Activated naive CD8-positive, alpha-beta T cell treated with anti-CD3 and anti-CD28 coated beads, Interleukin-2, amount 10 ng/mL, durations not matched to agents 7 days and 5 days (primary cell): ENCODE measurements around the gene TRIM38. TPM values are rescaled to one million over a fixed set of nuclear protein-coding genes. Genes with fewer than 3 reads are reported as not detected.
"Not testable (repeated sequence)": the region's sequence is repeated elsewhere in the genome, so short reads cannot be mapped to it uniquely, and the experiment has no call there.

Source experiments
- ATAC-seq: fragments of 150-1000 bp; cut with Tn5 transposase; one replicate; pipeline ENCODE4 v1.10.0; 2021; ENCODE audit warnings: low read depth, moderate library complexity
- POLR2A ChIA-PET: fragments of 350-600 bp; sonication (Branson Sonifier 250); formaldehyde crosslinking; loops from one replicate; lab custom pipeline; 2021; ENCODE audit warnings: antibody characterized with exemption; lab: Charles Lee
- DNase-seq: peaks from one replicate; pipeline ENCODE4 v3.0.0; 2021
- H3K27ac Mint-ChIP-seq: one replicate; pipeline ENCODE4 v1.8.0; 2022; ENCODE audit warnings: mild to moderate bottlenecking, mixed read lengths
- H3K27me3 Mint-ChIP-seq: one replicate; pipeline ENCODE4 v1.8.0; 2022; ENCODE audit warnings: mild to moderate bottlenecking, moderate library complexity, mixed read lengths
- H3K36me3 Mint-ChIP-seq: one replicate; pipeline ENCODE4 v1.8.0; 2021; ENCODE audit warnings: mild to moderate bottlenecking, mixed read lengths
- H3K4me1 Mint-ChIP-seq: one replicate; pipeline ENCODE4 v1.8.0; 2021; ENCODE audit warnings: mixed read lengths
- H3K4me3 Mint-ChIP-seq: one replicate; pipeline ENCODE4 v1.8.0; 2022; ENCODE audit warnings: mild to moderate bottlenecking, moderate library complexity, mixed read lengths
- H3K9me3 Mint-ChIP-seq: one replicate; pipeline ENCODE4 v1.8.0; 2021; ENCODE audit warnings: mixed read lengths
- total RNA-seq, 2 experiments: library from RNA; stranded (reverse); gene quantifications; one replicate each; pipeline ENCODE4 v1.2.3, GENCODE V29; 2021

TRIM38 gene
- total RNA-seq, 2 experiments from 2014 or later: 29.1 TPM

DNA sequence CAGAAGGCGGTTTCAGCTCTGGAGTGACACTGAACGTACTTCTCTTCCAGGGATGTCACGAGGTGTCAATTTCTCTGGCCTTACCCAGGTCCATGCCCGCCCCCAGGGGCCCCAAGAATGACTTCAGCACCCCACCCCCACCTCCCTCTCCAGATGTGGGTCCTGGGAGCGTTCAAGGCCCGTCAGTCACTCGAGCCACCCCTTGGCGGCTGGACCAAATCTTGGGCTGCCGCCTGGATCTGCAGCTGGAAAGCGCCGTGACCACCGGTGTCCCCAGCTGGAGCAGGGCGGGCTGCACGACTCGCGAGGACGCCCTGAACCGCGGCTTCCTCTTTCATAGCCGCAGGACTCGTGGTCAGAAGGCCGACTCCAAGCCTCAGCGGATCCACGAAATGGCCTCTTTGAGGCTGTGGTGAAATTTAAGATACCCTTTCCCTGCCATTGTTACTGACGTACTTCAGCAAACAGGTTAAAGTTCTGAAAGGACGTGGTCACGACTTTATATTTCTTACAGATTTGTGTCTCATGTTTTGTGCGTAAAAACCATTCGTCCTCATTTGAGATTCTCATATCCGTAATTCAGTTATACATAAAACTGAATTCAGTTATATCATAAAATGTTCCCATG lies 29.3 kb downstream of the TRIM38 start:
- Mint-ChIP-seq H3K27ac (peak overlapping the region; percentile 96), H3K4me1 (peaks cover 18% of the 10 kb centered on the region), H3K27me3 (no peaks in the 10 kb centered on the region), H3K4me3 (peak overlapping the region; percentile 96), H3K36me3 (peaks cover 16% of the 10 kb centered on the region), H3K9me3 (no peaks in the 10 kb centered on the region)
- POLR2A ChIA-PET: interaction anchor here (0.8 to 4.3 kb wide), 10 partner anchors 11 to 64 kb away, joined by 4 to 64 read pairs (median 6); partner anchors contain the start of gene TRIM38
- DNase-seq: peak; percentile 66
- ATAC-seq: peak; percentile 28

DNA sequence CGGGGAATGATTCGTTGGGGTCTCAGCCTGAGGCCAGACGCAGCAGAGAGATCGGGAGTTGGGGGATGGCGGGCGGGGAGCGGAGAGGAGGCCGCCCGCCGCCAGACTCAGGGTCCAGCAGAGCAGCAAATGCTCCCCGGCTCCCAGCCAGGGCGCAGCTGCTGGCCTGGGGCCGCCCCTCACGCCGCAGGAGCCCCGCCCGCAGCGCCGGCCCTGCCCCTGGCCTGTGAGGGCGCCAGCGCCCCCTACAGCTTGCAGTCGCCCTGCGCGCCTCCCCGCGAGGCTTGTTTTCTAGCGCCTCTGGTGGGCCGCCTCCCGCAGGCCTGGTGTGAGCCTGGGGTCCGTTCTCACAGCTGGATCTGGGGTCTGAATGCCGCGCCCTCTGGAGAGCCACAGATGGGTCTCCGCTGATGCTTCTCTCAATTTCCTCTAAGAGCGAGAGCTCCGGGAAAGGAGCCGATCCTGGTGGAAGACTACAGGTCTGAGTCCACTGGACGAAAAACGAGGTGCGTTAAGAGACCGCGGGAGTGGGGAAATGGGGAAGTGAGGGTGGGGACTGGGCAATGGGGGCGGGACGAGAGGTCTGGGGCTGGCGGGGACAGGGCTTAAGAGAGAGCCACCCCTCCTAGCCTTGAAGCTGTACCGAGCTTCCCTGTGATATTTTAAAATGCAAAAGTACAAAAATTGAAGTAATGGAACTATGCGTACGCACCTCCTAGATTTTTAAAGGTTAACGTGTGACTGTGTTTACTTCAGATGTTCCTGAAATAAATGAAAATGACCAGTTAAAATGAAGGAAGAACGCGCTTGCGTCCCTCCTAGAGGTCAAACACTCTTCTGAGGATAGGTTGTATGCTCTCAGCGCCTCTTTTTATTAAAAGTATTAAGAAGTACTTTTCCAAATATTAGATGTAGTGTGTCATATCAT lies 30.1 kb downstream of the TRIM38 start:
- Mint-ChIP-seq H3K27ac (peak overlapping the region; percentile 96), H3K4me1 (peaks cover 18% of the 10 kb centered on the region), H3K27me3 (no peaks in the 10 kb centered on the region), H3K9me3 (no peaks in the 10 kb centered on the region), H3K36me3 (peaks cover 11% of the 10 kb centered on the region), H3K4me3 (peak overlapping the region; percentile 96)
- POLR2A ChIA-PET: interaction anchor here (0.6 to 4.3 kb wide), 12 partner anchors 10 to 311 kb away, joined by 3 to 64 read pairs (median 6); partner anchors contain the start of gene TRIM38
- peak; percentile 99 for DNase-seq
- peak; percentile 96 for ATAC-seq

DNA sequence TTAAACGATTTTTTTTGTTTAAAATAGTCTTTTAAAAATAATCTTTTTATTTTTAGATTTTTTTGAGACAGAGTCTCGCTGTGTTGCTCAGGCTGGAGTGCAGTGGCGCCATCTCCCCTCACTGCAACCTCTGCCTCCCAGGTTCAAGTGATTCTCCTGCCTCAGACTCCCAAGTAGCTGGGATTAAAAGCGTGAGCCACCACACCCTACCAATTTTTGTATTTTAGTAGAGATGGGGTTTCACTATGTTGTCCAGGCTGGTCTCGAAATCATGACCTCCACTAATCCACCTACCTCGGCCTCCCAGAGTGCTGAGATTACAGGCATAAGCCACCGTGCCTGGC lies 30.7 kb downstream of the TRIM38 start:
- not testable (repeated sequence) for H3K9me3 Mint-ChIP-seq, H3K36me3 Mint-ChIP-seq, H3K27me3 Mint-ChIP-seq, ATAC-seq, DNase-seq
- Mint-ChIP-seq H3K4me3 (peak overlapping the region; percentile 69), H3K4me1 (peaks cover 15% of the 10 kb centered on the region), H3K27ac (peak overlapping the region; percentile 77)
- POLR2A ChIA-PET: interaction anchor here (0.6 to 4.3 kb wide), 6 partner anchors 9 to 311 kb away, joined by 4 to 64 read pairs (median 5); a partner anchor contains a TSS

DNA sequence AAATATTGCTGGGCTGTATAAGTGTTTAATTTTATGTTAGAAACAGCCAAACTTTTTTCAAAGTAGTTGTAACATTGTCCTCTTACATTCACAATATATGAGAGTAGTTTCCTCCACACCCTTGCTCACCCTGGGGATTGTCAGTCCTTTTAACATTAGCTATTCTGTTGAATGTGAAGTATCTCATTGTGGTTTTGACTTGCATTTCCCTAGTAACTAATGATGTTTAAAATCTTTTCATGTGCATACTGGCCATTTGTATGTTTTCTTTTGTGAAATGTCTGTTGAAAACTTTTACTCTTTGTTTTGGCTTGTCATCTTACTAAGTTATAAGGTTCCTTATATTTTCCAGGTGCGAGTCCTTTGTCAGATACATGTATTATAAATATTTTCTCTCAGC lies 32.9 kb downstream of the TRIM38 start:
- POLR2A ChIA-PET: no interaction called here
- peaks cover 15% of the 10 kb centered on the region for H3K4me1 Mint-ChIP-seq
- ATAC-seq: no peak
- H3K36me3 Mint-ChIP-seq: peaks cover 2% of the 10 kb centered on the region
- DNase-seq: no peak
- H3K27ac Mint-ChIP-seq: no peak overlapping the region
- H3K9me3 Mint-ChIP-seq: no peaks in the 10 kb centered on the region
- peak overlapping the region; percentile 22 for H3K4me3 Mint-ChIP-seq
- no peaks in the 10 kb centered on the region for H3K27me3 Mint-ChIP-seq

DNA sequence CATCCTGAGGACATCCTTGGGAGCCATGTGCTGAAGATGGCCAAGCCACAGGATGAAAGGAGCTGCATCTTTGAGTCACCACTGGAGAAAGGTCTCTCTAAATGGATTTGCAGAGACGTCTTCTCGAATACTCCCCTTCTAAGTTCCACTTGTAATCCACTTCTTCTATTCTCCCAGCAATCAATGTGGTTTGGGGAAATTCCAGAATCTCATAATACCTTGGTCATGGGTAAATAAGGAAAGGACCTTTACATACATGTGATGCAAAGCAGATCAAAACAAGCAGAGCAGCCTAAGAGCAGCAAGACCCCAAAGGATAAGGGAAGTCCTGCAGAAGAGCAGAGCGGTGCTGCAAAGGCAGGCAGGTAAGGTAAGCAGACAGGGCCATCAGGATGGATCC lies 35.3 kb downstream of the TRIM38 start:
- Mint-ChIP-seq H3K36me3 (peaks cover 2% of the 10 kb centered on the region), H3K4me3 (no peak overlapping the region), H3K27ac (no peak overlapping the region), H3K4me1 (peaks cover 11% of the 10 kb centered on the region), H3K27me3 (no peaks in the 10 kb centered on the region), H3K9me3 (no peaks in the 10 kb centered on the region)
- ATAC-seq: no peak
- POLR2A ChIA-PET: interaction anchor here (0.8 kb wide), 1 partner anchor 22 kb away, joined by 4 read pairs; a partner anchor contains a TSS
- no peak for DNase-seq

DNA sequence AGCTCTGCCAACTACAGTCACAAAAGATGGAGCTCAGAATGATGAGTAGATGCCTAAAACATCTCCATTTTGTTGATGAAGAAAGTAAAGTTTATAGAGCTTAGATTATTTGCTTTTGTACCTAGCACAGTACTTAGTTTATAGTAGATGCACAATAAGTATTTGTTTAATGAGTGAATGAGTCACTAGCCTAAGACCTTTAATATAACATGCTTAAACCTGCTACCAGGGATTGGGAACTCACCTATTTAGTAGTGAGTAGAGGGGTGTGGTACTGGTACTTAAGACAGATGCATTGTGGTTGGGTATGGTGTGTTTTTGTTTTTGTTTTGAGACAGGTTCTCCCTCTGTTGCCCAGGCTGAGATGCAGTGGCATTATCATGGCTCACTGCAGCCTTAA lies 35.8 kb downstream of the TRIM38 start:
- peaks cover 11% of the 10 kb centered on the region for H3K4me1 Mint-ChIP-seq
- H3K4me3 Mint-ChIP-seq: no peak overlapping the region
- H3K9me3 Mint-ChIP-seq: no peaks in the 10 kb centered on the region
- H3K27me3 Mint-ChIP-seq: no peaks in the 10 kb centered on the region
- H3K27ac Mint-ChIP-seq: no peak overlapping the region
- ATAC-seq (no peak), DNase-seq (no peak)
- POLR2A ChIA-PET: interaction anchor here (0.8 kb wide), 1 partner anchor 22 kb away, joined by 4 read pairs; a partner anchor contains a TSS
- H3K36me3 Mint-ChIP-seq: peaks cover 2% of the 10 kb centered on the region

DNA sequence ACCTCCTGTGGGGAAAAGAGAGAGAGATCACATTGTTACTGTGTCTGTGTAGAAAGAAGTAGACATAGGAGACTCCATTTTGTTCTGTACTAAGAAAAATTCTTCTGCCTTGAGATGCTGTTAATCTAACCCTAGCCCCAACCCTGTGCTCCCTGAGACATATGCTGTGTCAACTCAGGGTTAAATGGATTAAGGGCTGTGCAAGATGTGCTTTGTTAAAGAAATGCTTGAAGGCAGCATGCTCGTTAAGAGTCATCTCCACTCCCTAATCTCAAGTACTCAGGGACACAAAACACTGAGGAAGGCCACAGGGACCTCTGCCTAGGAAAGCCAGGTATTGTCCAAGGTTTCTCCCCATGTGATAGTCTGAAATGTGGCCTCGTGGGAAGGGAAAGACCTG lies 36.6 kb downstream of the TRIM38 start:
- POLR2A ChIA-PET, H3K9me3 Mint-ChIP-seq, H3K4me3 Mint-ChIP-seq, H3K27ac Mint-ChIP-seq, ATAC-seq, DNase-seq, H3K4me1 Mint-ChIP-seq, H3K36me3 Mint-ChIP-seq, H3K27me3 Mint-ChIP-seq: not testable (repeated sequence)

DNA sequence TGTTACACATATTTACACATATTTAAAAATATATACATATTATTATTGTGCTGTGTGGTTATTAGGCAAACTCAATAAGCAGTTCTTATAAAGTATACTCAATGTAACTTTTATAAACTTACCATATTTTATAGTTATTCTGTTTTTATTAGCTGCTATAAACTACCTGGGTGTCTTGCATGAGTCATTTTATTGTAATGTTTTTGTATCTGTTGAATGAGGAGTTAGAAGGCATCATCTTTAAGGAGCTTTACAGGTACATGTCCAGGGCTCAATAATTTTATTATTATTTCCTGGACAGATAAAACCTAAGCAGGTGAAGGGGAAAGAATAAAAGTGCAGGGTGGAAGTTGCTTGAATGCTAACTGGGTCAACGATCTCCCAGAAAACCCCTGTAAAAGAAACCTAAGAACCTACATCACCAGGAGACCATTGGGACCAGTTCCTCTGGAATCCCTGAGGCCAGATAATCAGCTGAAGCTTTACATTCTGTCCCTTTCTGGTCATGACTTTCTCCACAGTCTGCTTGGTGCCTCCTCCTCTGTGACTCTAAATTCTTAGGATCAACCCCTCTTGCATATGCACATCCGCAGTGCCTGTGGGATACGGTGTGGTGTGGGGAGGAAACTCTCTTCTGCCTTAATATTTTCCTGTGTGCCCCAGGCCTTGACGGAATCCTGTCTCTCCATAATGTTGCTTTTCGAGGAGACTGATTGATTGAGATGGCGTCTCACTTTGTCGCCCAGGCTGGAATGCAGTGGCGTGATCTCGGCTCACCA lies 38.0 kb downstream of the TRIM38 start:
- peaks cover 2% of the 10 kb centered on the region for H3K36me3 Mint-ChIP-seq

DNA sequence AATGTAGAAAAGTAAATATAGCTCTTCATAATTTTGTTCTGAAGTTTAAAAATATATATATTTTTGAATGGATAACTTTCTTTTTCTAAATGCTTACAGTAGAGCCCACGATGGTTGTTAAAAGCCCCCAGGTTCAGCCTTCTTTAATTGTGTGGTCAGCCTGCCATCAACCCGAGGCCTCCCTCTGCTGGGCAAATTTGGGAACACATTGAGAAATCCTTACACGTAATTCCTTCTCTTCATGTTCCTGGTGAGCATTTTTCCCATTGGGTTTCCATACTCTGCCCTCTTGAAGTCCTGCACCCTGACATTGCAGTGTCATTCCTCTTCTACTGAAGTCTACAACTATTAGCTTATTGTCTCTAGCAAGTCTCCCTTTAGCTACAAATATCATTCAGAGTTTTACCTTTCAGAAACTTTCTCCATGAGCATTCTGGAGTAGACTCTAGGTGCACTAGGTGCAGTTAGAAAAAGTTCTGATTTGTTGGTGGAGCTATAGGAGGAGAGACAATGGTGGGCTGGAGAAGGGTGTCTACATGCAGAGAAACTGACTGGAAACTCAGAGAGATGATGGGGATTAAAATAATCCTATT lies 40.6 kb downstream of the TRIM38 start:
- no peak for ATAC-seq

More for the DNA sequence above, 38.0 kb downstream of the TRIM38 start:
- ATAC-seq: no peak
- no peak for DNase-seq
- POLR2A ChIA-PET: interaction anchor here (2.1 kb wide), 1 partner anchor 20 kb away, joined by 7 read pairs; a partner anchor contains a TSS
- Mint-ChIP-seq H3K27me3 (no peaks in the 10 kb centered on the region), H3K4me1 (peaks cover 1% of the 10 kb centered on the region), H3K4me3 (no peak overlapping the region), H3K27ac (no peak overlapping the region), H3K9me3 (no peaks in the 10 kb centered on the region)

DNA sequence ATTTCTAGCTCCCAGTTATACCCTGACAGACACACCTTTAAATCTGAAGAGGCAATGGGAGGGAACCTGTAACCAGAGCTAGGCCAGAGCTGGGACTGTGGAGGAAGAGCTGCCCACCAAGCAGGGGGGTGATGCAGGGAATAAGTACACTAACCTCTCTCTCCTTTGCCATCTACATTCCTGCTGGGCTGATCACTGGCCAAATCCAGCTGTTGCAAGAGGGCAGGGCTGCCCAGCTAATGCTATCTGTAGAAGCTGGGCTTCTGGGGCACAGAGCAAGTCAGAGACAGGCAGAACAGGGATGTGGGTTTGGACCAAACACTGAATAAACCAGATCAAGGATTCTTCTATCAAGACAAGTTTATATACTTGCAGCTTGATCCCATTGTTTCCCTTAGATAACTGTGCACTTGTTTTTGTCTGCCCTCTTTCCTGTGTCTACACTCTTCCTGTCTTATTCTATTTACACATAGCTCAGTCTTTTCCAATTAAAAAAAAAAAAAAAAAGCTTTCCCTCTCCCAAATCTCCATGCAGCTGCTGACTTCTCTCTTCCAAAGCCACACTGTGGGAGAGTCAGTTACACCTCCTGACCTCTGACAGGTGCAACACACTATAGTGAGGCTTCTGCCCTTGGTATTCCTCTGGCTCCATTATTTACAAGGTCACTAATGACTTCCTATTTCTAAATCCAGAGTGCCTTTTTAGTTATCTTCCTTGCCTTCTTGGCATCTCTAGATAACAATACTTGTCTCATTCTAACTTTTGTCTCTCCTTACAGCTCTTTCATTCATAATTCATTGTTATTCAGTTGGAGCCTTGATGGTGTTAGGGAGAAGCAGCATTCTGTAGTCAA lies 43.7 kb downstream of the TRIM38 start:
- POLR2A ChIA-PET: interaction anchor here (1.2 to 1.8 kb wide), 3 partner anchors 11 to 14 kb away, joined by 4 to 10 read pairs (median 9); a partner anchor contains a TSS
- Mint-ChIP-seq H3K27ac (no peak overlapping the region), H3K9me3 (no peaks in the 10 kb centered on the region), H3K27me3 (no peaks in the 10 kb centered on the region), H3K36me3 (no peaks in the 10 kb centered on the region), H3K4me3 (no peak overlapping the region), H3K4me1 (peaks cover 10% of the 10 kb centered on the region)
- ATAC-seq (no peak), DNase-seq (no peak)

More for the DNA sequence above, 40.6 kb downstream of the TRIM38 start:
- no peak for DNase-seq
- POLR2A ChIA-PET: interaction anchor here (0.6 to 2.1 kb wide), 5 partner anchors 11 to 36 kb away, joined by 3 to 7 read pairs (median 5); a partner anchor contains a TSS
- H3K9me3 Mint-ChIP-seq: no peaks in the 10 kb centered on the region
- no peak overlapping the region for H3K4me3 Mint-ChIP-seq
- H3K36me3 Mint-ChIP-seq: no peaks in the 10 kb centered on the region
- H3K27ac Mint-ChIP-seq: no peak overlapping the region
- H3K4me1 Mint-ChIP-seq: peaks cover 10% of the 10 kb centered on the region
- H3K27me3 Mint-ChIP-seq: no peaks in the 10 kb centered on the region

DNA sequence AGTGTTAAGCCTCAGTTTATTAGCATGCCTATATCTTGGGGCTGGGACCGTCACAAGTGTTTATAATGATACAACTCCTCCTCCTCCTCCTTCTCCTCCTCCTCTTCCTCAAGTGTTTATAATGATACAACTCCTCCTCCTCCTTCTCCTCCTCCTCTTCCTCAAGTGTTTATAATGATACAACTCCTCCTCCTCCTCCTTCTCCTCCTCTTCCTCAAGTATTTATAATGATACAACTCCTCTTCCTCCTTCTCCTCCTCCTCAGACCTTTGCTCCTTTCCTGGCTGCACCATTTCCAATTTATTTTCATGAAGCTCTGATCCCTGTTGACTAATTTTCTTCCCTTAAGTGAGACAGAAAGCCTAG lies 44.3 kb downstream of the TRIM38 start:
- H3K9me3 Mint-ChIP-seq, H3K27me3 Mint-ChIP-seq, ATAC-seq, H3K36me3 Mint-ChIP-seq, H3K4me3 Mint-ChIP-seq, DNase-seq: not testable (repeated sequence)
- POLR2A ChIA-PET: interaction anchor here (0.7 to 1.8 kb wide), 3 partner anchors 11 to 1805 kb away, joined by 3 to 10 read pairs (median 9); a partner anchor contains a TSS
- Mint-ChIP-seq H3K4me1 (peaks cover 10% of the 10 kb centered on the region), H3K27ac (peak overlapping the region; percentile 35)

DNA sequence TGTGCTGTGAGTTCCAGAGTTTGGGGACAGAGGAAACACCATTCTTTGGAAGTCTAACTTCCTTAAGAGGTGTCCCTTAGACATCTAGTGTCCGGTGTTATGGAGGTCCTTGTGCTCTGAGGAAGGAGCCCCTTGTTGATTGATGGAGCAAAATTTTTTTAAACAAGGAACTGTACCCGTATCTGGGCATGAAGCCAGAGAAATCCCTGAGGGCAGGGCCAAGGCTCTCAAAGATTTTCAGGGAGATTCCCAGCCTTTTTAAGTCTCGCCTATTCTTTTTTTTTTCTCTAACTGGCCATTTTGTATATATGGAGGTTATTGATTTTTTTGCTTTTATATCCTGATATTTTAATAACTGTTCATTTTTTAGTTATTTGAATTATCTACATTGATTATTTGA lies 45.9 kb downstream of the TRIM38 start:
- no peaks in the 10 kb centered on the region for H3K27me3 Mint-ChIP-seq
- no peak overlapping the region for H3K27ac Mint-ChIP-seq
- POLR2A ChIA-PET: interaction anchor here (0.7 kb wide), 1 partner anchor 12 kb away, joined by 3 read pairs; a partner anchor contains a TSS
- H3K36me3 Mint-ChIP-seq: no peaks in the 10 kb centered on the region
- peaks cover 10% of the 10 kb centered on the region for H3K4me1 Mint-ChIP-seq
- H3K4me3 Mint-ChIP-seq: no peak overlapping the region
- no peak for DNase-seq
- no peak for ATAC-seq
- H3K9me3 Mint-ChIP-seq: no peaks in the 10 kb centered on the region
